H1 (cell line): ENCODE results near the gene LRRC43. TPM values are rescaled to one million over a fixed set of nuclear protein-coding genes. Genes with fewer than 3 reads are reported as not detected.

Experiments
- CTCF ChIA-PET: fragments of 300-600 bp; sonication (Branson Sonifier 250); formaldehyde crosslinking; loops from one replicate; lab custom pipeline; 2021; ENCODE audit not compliant: partially characterized antibody; lab: Charles Lee
- POLR2A ChIA-PET: fragments of 300-600 bp; sonication (Branson Sonifier 250); formaldehyde crosslinking; loops from one replicate; lab custom pipeline; 2021; ENCODE audit warnings: inconsistent platforms; ENCODE audit not compliant: partially characterized antibody; lab: Charles Lee
- DNase-seq, 2 experiments: peaks; one replicate each; pipeline versions ENCODE4 v3.0.0 to v3.0.0-alpha.2; 2010 to 2022; ENCODE audit warnings: low spot score in 2 of 2, low read depth in 1 of 2, mixed read lengths in 1 of 2
- FAIRE-seq: peaks from 2 replicates; lab custom pipeline; 2011; peaks lifted over from hg19 to GRCh38; lab: Jason Lieb, UNC
- H2AFZ ChIP-seq: 2 replicates; pipeline ENCODE4 v1.8.1; 2012; ENCODE audit warnings: low read length, inconsistent platforms
- H2AK5ac ChIP-seq: 2 replicates; pipeline ENCODE4 v1.6.1; 2013; ENCODE audit warnings: low read depth, low read length
- H2BK120ac ChIP-seq: replicated peaks from 2 replicates; pipeline ENCODE3; 2013; ENCODE audit warnings: low read depth, low read length, inconsistent platforms
- H2BK12ac ChIP-seq: 2 replicates; pipeline ENCODE4 v1.6.1; 2013; ENCODE audit warnings: low read depth, low read length
- H2BK15ac ChIP-seq: 2 replicates; pipeline ENCODE4 v1.6.1; 2013; ENCODE audit warnings: low read length
- H2BK20ac ChIP-seq: 2 replicates; pipeline ENCODE4 v1.6.1; 2013; ENCODE audit warnings: low read length
- H2BK5ac ChIP-seq: 2 replicates; pipeline ENCODE4 v1.6.1; 2013; ENCODE audit warnings: low read depth, low read length
- H3K14ac ChIP-seq: 2 replicates; pipeline ENCODE4 v1.6.1; 2013; ENCODE audit warnings: inconsistent platforms; ENCODE audit not compliant: insufficient read length
- H3K18ac ChIP-seq: 2 replicates; pipeline ENCODE4 v1.6.1; 2013; ENCODE audit warnings: low read length; ENCODE audit errors: extremely low read depth
- H3K23ac ChIP-seq: 2 replicates; pipeline ENCODE4 v1.6.1; 2013; ENCODE audit warnings: inconsistent platforms; ENCODE audit not compliant: insufficient read length
- H3K23me2 ChIP-seq: 2 replicates; pipeline ENCODE4 v1.6.1; 2013; ENCODE audit warnings: low read depth, low read length
- H3K27ac ChIP-seq: 2 replicates; pipeline ENCODE4 v1.6.1; 2011; ENCODE audit warnings: low read depth, low read length, inconsistent platforms
- H3K27me3 ChIP-seq, 4 experiments: replicated peaks in 1 of 4; 1 replicate in 1 of 4; 2 replicates in 3 of 4; pipeline versions ENCODE4 v1.6.1 to v1.8.1; 2011 to 2013; ENCODE audit warnings: low read length in 3 of 4, mild to moderate bottlenecking in 3 of 4, inconsistent platforms in 2 of 4, mixed read lengths in 2 of 4, moderate library complexity in 1 of 4; ENCODE audit not compliant: control insufficient read depth in 3 of 4, insufficient read depth in 3 of 4; ENCODE audit errors: extremely low read depth in 1 of 4
- H3K36me3 ChIP-seq, 4 experiments: 2 replicates each; pipeline versions ENCODE4 v1.6.1 to v1.8.1; 2011 to 2013; ENCODE audit warnings: mild to moderate bottlenecking in 4 of 4, low read length in 3 of 4, moderate library complexity in 2 of 4, control low read depth in 1 of 4, inconsistent platforms in 1 of 4; ENCODE audit not compliant: insufficient read depth in 4 of 4, control insufficient read depth in 2 of 4
- H3K4ac ChIP-seq: replicated peaks from 2 replicates; pipeline ENCODE3; 2013; ENCODE audit warnings: low read length, low read depth, mixed read lengths, inconsistent platforms; ENCODE audit not compliant: insufficient read length
- H3K4me1 ChIP-seq, 4 experiments: replicated peaks in 1 of 4; 1 replicate in 1 of 4; 2 replicates in 3 of 4; pipeline versions ENCODE4 v1.6.1 to v1.8.1; 2011 to 2013; ENCODE audit warnings: low read length in 3 of 4, inconsistent platforms in 2 of 4, mixed read lengths in 1 of 4; ENCODE audit not compliant: insufficient read depth in 4 of 4, control insufficient read depth in 3 of 4
- H3K4me2 ChIP-seq, 2 experiments: 2 replicates each; pipeline versions ENCODE4 v1.6.1 to v1.8.1; 2011 to 2013; ENCODE audit warnings: low read depth in 2 of 2, low read length in 2 of 2, control low read depth in 1 of 2, inconsistent platforms in 1 of 2, mild to moderate bottlenecking in 1 of 2; ENCODE audit not compliant: insufficient read depth in 1 of 2
- H3K4me3 ChIP-seq, 4 experiments: fragments of 200-600, 300-600 bp in 1 of 4; sonication (generic), shearing (Covaris generic), sonication (Bioruptor Twin) in 1 of 4; 2 replicates each; pipeline versions ENCODE4 v1.5.1 to v1.8.1; 2011 to 2016; ENCODE audit warnings: low read length in 4 of 4, low read depth in 3 of 4, control low read depth in 2 of 4, inconsistent platforms in 2 of 4, mild to moderate bottlenecking in 2 of 4, mixed read lengths in 1 of 4, moderate library complexity in 1 of 4; ENCODE audit not compliant: insufficient read depth in 2 of 4; ENCODE audit errors: extremely low read depth in 1 of 4
- H3K56ac ChIP-seq: replicated peaks from 2 replicates; pipeline ENCODE3; 2013; ENCODE audit warnings: low read depth, mild to moderate bottlenecking, mixed read lengths, low read length, inconsistent platforms; ENCODE audit not compliant: insufficient read length
- H3K79me1 ChIP-seq: 2 replicates; pipeline ENCODE4 v1.6.1; 2013; ENCODE audit warnings: low read depth, low read length, control low read depth
- H3K79me2 ChIP-seq, 2 experiments: 2 replicates each; pipeline versions ENCODE4 v1.6.1 to v1.8.1; 2012 to 2013; ENCODE audit warnings: low read length in 2 of 2, mild to moderate bottlenecking in 2 of 2, inconsistent platforms in 1 of 2; ENCODE audit not compliant: insufficient read depth in 2 of 2, control insufficient read depth in 1 of 2
- H3K9ac ChIP-seq, 4 experiments: replicated peaks in 1 of 4; 1 replicate in 1 of 4; 2 replicates in 3 of 4; pipeline versions ENCODE4 v1.6.1 to v1.8.1; 2011 to 2013; ENCODE audit warnings: low read depth in 3 of 4, low read length in 3 of 4, control low read depth in 2 of 4, mild to moderate bottlenecking in 2 of 4, moderate library complexity in 2 of 4, inconsistent platforms in 1 of 4; ENCODE audit errors: extremely low read depth in 1 of 4
- H3K9me3 ChIP-seq, 2 experiments: 2 replicates each; pipeline versions ENCODE4 v1.6.1 to v1.8.1; 2012 to 2013; ENCODE audit warnings: mild to moderate bottlenecking in 2 of 2, moderate library complexity in 2 of 2, control low read depth in 1 of 2, inconsistent platforms in 1 of 2, low read depth in 1 of 2, low read length in 1 of 2, mixed read lengths in 1 of 2; ENCODE audit not compliant: insufficient read depth in 2 of 2
- H4K20me1 ChIP-seq, 2 experiments: replicated peaks in 1 of 2; 2 replicates each; pipeline versions ENCODE3 to v1.8.1; 2011 to 2013; ENCODE audit warnings: inconsistent platforms in 2 of 2, low read length in 2 of 2, mild to moderate bottlenecking in 1 of 2; ENCODE audit not compliant: insufficient read depth in 2 of 2, control insufficient read depth in 1 of 2
- H4K5ac ChIP-seq: 2 replicates; pipeline ENCODE4 v1.6.1; 2013; ENCODE audit warnings: low read length, low read depth, mixed read lengths, inconsistent platforms; ENCODE audit not compliant: insufficient read length
- H4K8ac ChIP-seq: 2 replicates; pipeline ENCODE4 v1.8.0; 2013; ENCODE audit warnings: mild to moderate bottlenecking, moderate library complexity, low read length, inconsistent platforms; ENCODE audit not compliant: insufficient read depth; ENCODE audit errors: extremely low read depth
- H4K91ac ChIP-seq: replicated peaks from 2 replicates; pipeline ENCODE3; 2013; ENCODE audit warnings: low read length, mixed read lengths, inconsistent platforms; ENCODE audit not compliant: insufficient read length
- FOSL1 ChIP-seq: IDR thresholded peaks from 2 replicates; pipeline ENCODE4 v1.6.1; 2011; ENCODE audit warnings: mild to moderate bottlenecking, low read depth, low read length, moderate library complexity; ENCODE audit not compliant: insufficient read depth
- JUN ChIP-seq: IDR thresholded peaks from 2 replicates; pipeline ENCODE4 v1.6.1; 2011; ENCODE audit warnings: low read depth, mild to moderate bottlenecking, improper control_type of control experiment, low read length
- WGBS, 2 experiments: shearing (Covaris generic) in 1 of 2; methylation state at CpG; one replicate each; pipeline versions ENCODE4 v1.1.6 to v1.1.7; 2013 to 2015; ENCODE audit warnings: low lambda C conversion rate in 2 of 2, mixed read lengths in 2 of 2, inconsistent platforms in 1 of 2, low coverage in 1 of 2, missing lambda C conversion rate in 1 of 2; ENCODE audit not compliant: insufficient replicate concordance in 2 of 2, insufficient coverage in 1 of 2, insufficient read length in 1 of 2; ENCODE audit errors: extremely low coverage in 1 of 2, missing lambda C conversion rate in 1 of 2; 5-methylcytosine and 5-hydroxymethylcytosine counted together
- polyA plus RNA-seq, 7 experiments: library from polyadenylated mRNA; depleted of rRNA in 3 of 7; stranded (reverse) in 5 of 7; unstranded in 2 of 7; fragments of >200 nt in 5 of 7; fragments of 200-250 nt in 2 of 7; gene quantifications; 1 replicate in 5 of 7; 2 replicates in 1 of 7; 4 replicates in 1 of 7; pipeline versions ENCODE4 v1.2.1 to v1.2.3, GENCODE V29; 2011 to 2013; ENCODE audit warnings: missing spikeins in 2 of 7, mixed read lengths in 2 of 7
- total RNA-seq: library from RNA; stranded (reverse); fragmentation: NEBNext Ultra II Directional; extraction: Animal tissue kit (Norgen Biotek cat#: 25700); gene quantifications from 2 replicates; pipeline ENCODE4 v1.2.1, GENCODE V29; 2021

Gene LRRC43
- total and polyA plus RNA-seq, 2 of the 8 experiments (the other 6 are each of a cell fraction or from before 2014, with no cell fraction given), result 0.35 to 0.44 TPM

DNA sequence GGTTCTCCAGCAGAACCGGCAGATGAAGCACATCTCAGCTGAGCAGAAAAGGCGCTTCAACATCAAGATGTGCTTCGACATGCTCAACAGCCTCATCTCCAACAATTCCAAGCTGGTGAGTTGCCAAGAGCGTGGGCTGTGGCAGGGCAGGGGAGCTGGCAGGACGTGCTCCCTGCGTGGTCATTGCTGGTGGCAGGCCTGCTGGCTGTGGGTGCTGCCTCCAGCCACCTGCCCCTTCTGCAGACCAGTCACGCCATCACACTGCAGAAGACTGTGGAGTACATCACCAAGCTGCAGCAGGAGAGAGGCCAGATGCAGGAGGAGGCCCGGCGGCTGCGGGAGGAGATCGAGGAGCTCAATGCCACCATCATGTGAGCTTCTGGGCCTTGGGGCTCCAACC lies 44.7 kb upstream of the LRRC43 start:
- 0 out of 2 replicates have a peak overlapping the region, but pooled peaks have one; percentile 18 for H2BK20ac ChIP-seq
- 90% methylated on average over 11 of the region's 11 CpGs; no CpG with 5 or more reads in 1 of the 2 experiments for WGBS, 2 experiments
- H3K23ac ChIP-seq, result no peak overlapping the region
- TF ChIP-seq JUN (no peak), FOSL1 (no peak)
- H3K27me3 ChIP-seq, result no peaks in the 10 kb centered on the region; a peak in 1 of 7 replicates
- H3K79me1 ChIP-seq, result no peaks in the 10 kb centered on the region
- DNase-seq (no peak), FAIRE-seq (no peak)
- no peak overlapping the region for H3K56ac ChIP-seq
- peak overlapping the region; percentile 90; the same call in 1 of the 2 replicates for H2BK5ac ChIP-seq
- H2BK120ac ChIP-seq, result no peak overlapping the region
- POLR2A ChIA-PET, result interaction anchor here (0.6 to 2.5 kb wide), 10 partner anchors 8 to 335 kb away, joined by 3 to 6 read pairs (median 3); no protein-coding TSS in a partner anchor
- H4K5ac ChIP-seq, result no peak overlapping the region
- peaks cover 0 to 8% (median 3%) of the 10 kb centered on the region in 4 experiments; a peak in 5 of 7 replicates for H3K4me1 ChIP-seq
- H2BK15ac ChIP-seq, result no peak overlapping the region
- H3K36me3 ChIP-seq, result peaks cover 2 to 24% (median 14%) of the 10 kb centered on the region in 4 experiments; a peak in 6 of 8 replicates
- no peak overlapping the region for H3K18ac ChIP-seq
- H3K9ac ChIP-seq, result peak overlapping the region in 2 of 4 experiments; percentile 25 to 41; a peak in 2 of 7 replicates
- peak overlapping the region; percentile 65; the same call in 1 of the 2 replicates for H2AK5ac ChIP-seq
- H3K27ac ChIP-seq, result 0 out of 2 replicates have a peak overlapping the region, but pooled peaks have one; percentile 29
- no peaks in the 10 kb centered on the region for H3K23me2 ChIP-seq
- CTCF ChIA-PET, result interaction anchor here (0.6 to 3.2 kb wide), 24 partner anchors 10 to 220 kb away, joined by 3 to 29 read pairs (median 4); partner anchors contain the start of genes B3GNT4 and CFAP251
- peaks cover 17 to 24% of the 10 kb centered on the region in 2 experiments for H3K9me3 ChIP-seq
- H3K79me2 ChIP-seq, result no peaks in the 10 kb centered on the region
- no peak overlapping the region for H2AFZ ChIP-seq
- no peak overlapping the region for H4K91ac ChIP-seq
- H3K4ac ChIP-seq, result no peak overlapping the region
- no peak overlapping the region for H3K14ac ChIP-seq
- peak overlapping the region; percentile 65; the same call in 1 of the 2 replicates for H4K8ac ChIP-seq
- no peak overlapping the region for H3K4me3 ChIP-seq
- no peak overlapping the region for H2BK12ac ChIP-seq
- H3K4me2 ChIP-seq, result peak overlapping the region; percentile 18 to 44; a peak in 3 of 4 replicates
- H4K20me1 ChIP-seq, result no peaks in the 10 kb centered on the region
